Parathyroid adenoma (tissue), 2 donors: ENCODE results near the gene HTR3B.

Source experiments
- H2AFZ ChIP-seq: fragments of 300-600 bp; sonication (generic); one replicate; pipeline ENCODE4 v1.7.0; 2017; ENCODE audit warnings: antibody characterized with exemption, mild to moderate bottlenecking
- H3K27ac ChIP-seq: fragments of 300-600 bp; sonication (generic); one replicate; pipeline ENCODE4 v1.7.0; 2017
- H3K27me3 ChIP-seq: fragments of 300-600 bp; sonication (generic); one replicate; pipeline ENCODE4 v1.7.0; 2017; ENCODE audit warnings: low read length; ENCODE audit not compliant: control insufficient read depth, insufficient read depth
- H3K36me3 ChIP-seq: fragments of 300-600 bp; sonication (generic); one replicate; pipeline ENCODE4 v1.7.0; 2017; ENCODE audit warnings: low read length; ENCODE audit not compliant: control insufficient read depth, insufficient read depth
- H3K4me1 ChIP-seq: fragments of 300-600 bp; sonication (generic); one replicate; pipeline ENCODE4 v1.7.0; 2017; ENCODE audit warnings: control low read depth
- H3K4me2 ChIP-seq: fragments of 300-600 bp; sonication (generic); one replicate; pipeline ENCODE4 v1.7.0; 2017; ENCODE audit warnings: low read length
- H3K4me3 ChIP-seq: fragments of 300-600 bp; sonication (generic); one replicate; pipeline ENCODE4 v1.7.0; 2017; ENCODE audit warnings: low read depth, low read length
- H3K79me2 ChIP-seq: fragments of 300-600 bp; sonication (generic); one replicate; pipeline ENCODE4 v1.7.0; 2017; ENCODE audit warnings: control low read depth
- H3K9ac ChIP-seq: fragments of 300-600 bp; sonication (generic); one replicate; pipeline ENCODE4 v1.7.0; 2017; ENCODE audit warnings: mild to moderate bottlenecking
- H3K9me3 ChIP-seq: fragments of 300-600 bp; sonication (generic); one replicate; pipeline ENCODE4 v1.7.0; 2017; ENCODE audit warnings: low read length; ENCODE audit not compliant: control insufficient read depth
- CTCF ChIP-seq: fragments of 300-600 bp; sonication (generic); IDR thresholded peaks from one replicate; pipeline ENCODE4 v1.7.0; 2017; ENCODE audit warnings: antibody characterized with exemption, mild to moderate bottlenecking
- donor health status: primary hyperparathyroidism.

HTR3B gene

GRCh38 chr11:113895367-113896155 lies 9.0 kb upstream of the HTR3B start:
- Histone ChIP-seq H3K4me2 (no peak overlapping the region), H2AFZ (peak overlapping the region; percentile 41), H3K9ac (no peak overlapping the region), H3K27me3 (no peaks in the 10 kb centered on the region), H3K4me1 (peaks cover 3% of the 10 kb centered on the region), H3K4me3 (no peak overlapping the region), H3K36me3 (no peaks in the 10 kb centered on the region), H3K9me3 (no peaks in the 10 kb centered on the region), H3K79me2 (no peaks in the 10 kb centered on the region), H3K27ac (no peak overlapping the region)
- TF ChIP-seq CTCF: no peak

DNA sequence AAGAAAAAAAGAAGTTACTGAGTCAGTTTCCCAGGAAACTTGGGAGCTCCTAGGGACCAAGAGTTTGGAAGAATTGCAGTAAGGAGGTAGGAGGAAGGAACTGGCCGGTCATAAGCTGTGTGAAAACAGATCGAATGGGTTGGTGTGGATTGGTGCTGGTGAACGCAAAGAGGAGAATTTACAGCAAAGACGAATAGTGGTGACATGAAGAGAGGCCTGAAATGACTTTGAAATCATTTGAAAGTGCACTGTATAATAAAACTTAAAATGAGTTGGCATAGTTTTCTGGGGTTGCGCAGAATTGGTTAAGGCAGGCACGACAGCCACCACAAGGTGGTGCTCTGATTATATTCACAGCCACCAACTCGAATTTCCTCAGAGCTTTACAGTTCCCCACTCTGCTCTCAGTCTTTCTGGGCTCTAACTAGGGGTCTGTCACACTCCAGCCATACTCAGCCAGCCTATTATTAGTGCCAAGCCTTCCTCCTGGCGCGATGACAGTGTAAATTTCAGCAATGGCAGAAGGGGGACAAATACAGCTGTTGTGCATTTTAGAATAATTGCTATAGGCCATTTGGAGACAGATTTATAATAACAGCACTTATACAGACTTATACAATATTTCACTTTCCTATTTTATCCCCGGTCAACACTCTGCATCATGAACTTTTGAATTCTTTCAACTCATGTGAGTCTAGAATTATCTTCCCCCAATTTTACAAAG lies 8.3 kb upstream of the HTR3B start:
- Histone ChIP-seq H3K9me3 (no peaks in the 10 kb centered on the region), H3K36me3 (no peaks in the 10 kb centered on the region), H3K4me1 (peaks cover 3% of the 10 kb centered on the region), H2AFZ (no peak overlapping the region), H3K27me3 (no peaks in the 10 kb centered on the region), H3K4me3 (no peak overlapping the region), H3K4me2 (no peak overlapping the region), H3K9ac (no peak overlapping the region), H3K27ac (no peak overlapping the region), H3K79me2 (no peaks in the 10 kb centered on the region)
- TF ChIP-seq CTCF: peak; percentile 53

DNA sequence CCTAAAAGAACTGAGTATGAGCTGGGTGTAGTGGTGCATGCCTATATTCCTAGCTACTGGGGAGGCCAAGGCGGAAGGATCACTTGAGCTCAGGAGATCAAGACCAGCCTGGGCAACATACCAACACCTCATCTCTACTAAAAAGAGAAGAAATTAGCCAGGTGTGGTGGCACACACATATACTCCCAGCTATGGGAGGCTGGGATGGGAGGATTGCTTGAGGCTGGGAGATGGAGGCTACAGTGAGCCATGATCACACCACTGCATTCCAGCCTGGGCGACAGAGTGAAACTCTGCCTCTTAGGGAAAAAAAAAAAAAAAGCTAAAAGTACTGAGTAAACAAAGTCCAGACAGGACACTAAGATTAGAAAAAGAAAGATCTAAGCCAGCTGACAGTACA lies 3.5 kb upstream of the HTR3B start:
- no peaks in the 10 kb centered on the region for H3K36me3 ChIP-seq
- H3K4me1 ChIP-seq: no peaks in the 10 kb centered on the region
- no peaks in the 10 kb centered on the region for H3K79me2 ChIP-seq
- TF ChIP-seq CTCF: no peak
- H3K27ac ChIP-seq: no peak overlapping the region
- H3K27me3 ChIP-seq: no peaks in the 10 kb centered on the region
- no peak overlapping the region for H3K4me3 ChIP-seq
- no peak overlapping the region for H3K4me2 ChIP-seq
- H3K9me3 ChIP-seq: no peaks in the 10 kb centered on the region
- H3K9ac ChIP-seq: no peak overlapping the region
- H2AFZ ChIP-seq: no peak overlapping the region

GRCh38 chr11:113906038-113906437 lies 1.4 kb downstream of the HTR3B start:
- H3K9ac ChIP-seq: no peak overlapping the region
- H3K4me2 ChIP-seq: no peak overlapping the region
- H3K9me3 ChIP-seq: no peaks in the 10 kb centered on the region
- no peaks in the 10 kb centered on the region for H3K79me2 ChIP-seq
- H3K36me3 ChIP-seq: no peaks in the 10 kb centered on the region
- TF ChIP-seq CTCF: no peak
- H3K4me3 ChIP-seq: no peak overlapping the region
- no peak overlapping the region for H3K27ac ChIP-seq
- H3K4me1 ChIP-seq: no peaks in the 10 kb centered on the region
- H3K27me3 ChIP-seq: no peaks in the 10 kb centered on the region
- H2AFZ ChIP-seq: no peak overlapping the region
